SU-DHL-6 (cell line): ENCODE data around the gene AGAP1.
A peak's percentile ranks its signal among the peaks of the same experiment; 100 is the strongest.

Source experiments
- H2AFZ ChIP-seq: fragments of 200-600 bp; sonication (generic); 2 replicates; pipeline ENCODE4 v1.6.1; 2014; ENCODE audit warnings: low read depth, mild to moderate bottlenecking, moderate library complexity, mixed read lengths, antibody characterized with exemption, low read length; ENCODE audit not compliant: severe bottlenecking
- H3F3A ChIP-seq: fragments of 200-600 bp; shearing (Covaris generic); 2 replicates; pipeline ENCODE4 v1.6.0; 2016; ENCODE audit warnings: antibody characterized with exemption, mild to moderate bottlenecking; ENCODE audit not compliant: insufficient read depth
- H3K27ac ChIP-seq: fragments of 200-600 bp; sonication (generic); 2 replicates; pipeline ENCODE4 v1.5.1; 2016; ENCODE audit warnings: low read depth, mild to moderate bottlenecking, low read length, moderate library complexity, mixed read lengths
- H3K27me3 ChIP-seq: fragments of 200-600 bp; sonication (generic), shearing (Covaris generic); 2 replicates; pipeline ENCODE4 v1.6.0; 2014; ENCODE audit warnings: mild to moderate bottlenecking, low read length
- H3K36me3 ChIP-seq: fragments of 200-600 bp; sonication (generic); 2 replicates; pipeline ENCODE4 v1.6.1; 2014; ENCODE audit warnings: mild to moderate bottlenecking, low read length, mixed read lengths
- H3K4me2 ChIP-seq: fragments of 300-600, 200-600 bp; shearing (Covaris generic), sonication (generic); 2 replicates; pipeline ENCODE4 v1.6.0; 2014; ENCODE audit warnings: low read length, low read depth, mild to moderate bottlenecking; ENCODE audit not compliant: poor library complexity, severe bottlenecking
- H3K4me3 ChIP-seq: fragments of 200-600 bp; sonication (generic); 2 replicates; pipeline ENCODE4 v1.5.1; 2014; ENCODE audit warnings: antibody characterized with exemption, low read length, mild to moderate bottlenecking, mixed read lengths; ENCODE audit not compliant: insufficient read depth, poor library complexity, severe bottlenecking
- H3K79me2 ChIP-seq: fragments of 200-600 bp; sonication (generic); 2 replicates; pipeline ENCODE4 v1.6.1; 2014; ENCODE audit warnings: mild to moderate bottlenecking, low read length, moderate library complexity; ENCODE audit not compliant: insufficient read depth
- H3K9ac ChIP-seq: fragments of 200-600 bp; sonication (generic); 2 replicates; pipeline ENCODE4 v1.7.0; 2014; ENCODE audit warnings: mild to moderate bottlenecking, low read length
- H3K9me2 ChIP-seq: fragments of 200-600 bp; sonication (generic); replicated peaks from 2 replicates; pipeline ENCODE4 v1.6.1; 2014; ENCODE audit warnings: low read length; ENCODE audit not compliant: insufficient read depth
- H3K9me3 ChIP-seq: fragments of 200-600 bp; sonication (generic); 2 replicates; pipeline ENCODE4 v1.6.1; 2014; ENCODE audit warnings: low read length, mixed read lengths; ENCODE audit not compliant: insufficient read depth
- H4K20me1 ChIP-seq: fragments of 200-600 bp; sonication (generic); 2 replicates; pipeline ENCODE4 v1.6.1; 2014; ENCODE audit warnings: low read depth, mild to moderate bottlenecking, antibody characterized with exemption, low read length, moderate library complexity, mixed read lengths
- CTCF ChIP-seq: fragments of 200-600 bp; sonication (generic); IDR thresholded peaks from one replicate; pipeline ENCODE4 v1.5.1; 2017; ENCODE audit warnings: antibody characterized with exemption, mild to moderate bottlenecking, low read length, moderate library complexity; ENCODE audit not compliant: insufficient read depth, poor library complexity, severe bottlenecking
- EZH2phosphoT487 ChIP-seq: fragments of 200-600 bp; sonication (generic), shearing (Covaris generic); conservative IDR thresholded peaks from 2 replicates; pipeline ENCODE4 v1.6.1; 2018; ENCODE audit warnings: mild to moderate bottlenecking, antibody characterized with exemption, low read length, moderate library complexity, mixed read lengths

AGAP1 gene

GRCh38 chr2:235591921-235592320, 98.1 kb downstream of the AGAP1 start:
- H3K4me2 ChIP-seq = no peak overlapping the region

GRCh38 chr2:235592430-235592829, 98.6 kb downstream of the AGAP1 start:
- Histone ChIP-seq H2AFZ (no peak overlapping the region), H3K27me3 (no peaks in the 10 kb centered on the region), H3K9me2 (no peaks in the 10 kb centered on the region), H3K36me3 (no peaks in the 10 kb centered on the region), H3K27ac (no peak overlapping the region), H3K4me3 (no peak overlapping the region), H4K20me1 (no peaks in the 10 kb centered on the region), H3K9ac (no peak overlapping the region), H3K4me2 (no peak overlapping the region), H3K79me2 (no peaks in the 10 kb centered on the region), H3F3A (no peaks in the 10 kb centered on the region), H3K9me3 (no peaks in the 10 kb centered on the region)
- TF ChIP-seq EZH2phosphoT487 (no peak), CTCF (no peak)

More at GRCh38 chr2:235591921-235592320, 98.1 kb downstream of the AGAP1 start:
- H3K36me3 ChIP-seq = no peaks in the 10 kb centered on the region
- H3F3A ChIP-seq = no peaks in the 10 kb centered on the region
- H3K79me2 ChIP-seq = no peaks in the 10 kb centered on the region
- no peak overlapping the region for H2AFZ ChIP-seq
- no peaks in the 10 kb centered on the region for H3K27me3 ChIP-seq
- H4K20me1 ChIP-seq = no peaks in the 10 kb centered on the region
- H3K9me2 ChIP-seq = no peaks in the 10 kb centered on the region
- TF ChIP-seq EZH2phosphoT487 (no peak), CTCF (no peak)
- no peak overlapping the region for H3K4me3 ChIP-seq
- H3K27ac ChIP-seq = no peak overlapping the region
- H3K9ac ChIP-seq = no peak overlapping the region
- no peaks in the 10 kb centered on the region for H3K9me3 ChIP-seq

- Histone ChIP-seq H3K4me3 (no peak overlapping the region), H4K20me1 (no peaks in the 10 kb centered on the region), H3K9ac (no peak overlapping the region), H3F3A (no peaks in the 10 kb centered on the region), H3K4me2 (no peak overlapping the region), H3K27ac (no peak overlapping the region), H3K27me3 (no peaks in the 10 kb centered on the region), H3K9me3 (no peaks in the 10 kb centered on the region), H2AFZ (no peak overlapping the region), H3K9me2 (no peaks in the 10 kb centered on the region), H3K36me3 (no peaks in the 10 kb centered on the region), H3K79me2 (no peaks in the 10 kb centered on the region)
- TF ChIP-seq EZH2phosphoT487 (no peak), CTCF (no peak)
These were observed 99.0 kb downstream of the AGAP1 start for GRCh38 chr2:235592836-235593235.

GRCh38 chr2:235594041-235594440, 100.2 kb downstream of the AGAP1 start:
- peak; percentile 49 for TF ChIP-seq CTCF
- TF ChIP-seq EZH2phosphoT487 = no peak
- Histone ChIP-seq H3K9me2 (no peaks in the 10 kb centered on the region), H3K27me3 (no peaks in the 10 kb centered on the region), H3K36me3 (no peaks in the 10 kb centered on the region), H3K9me3 (no peaks in the 10 kb centered on the region), H3K27ac (no peak overlapping the region), H3K4me2 (no peak overlapping the region), H3K9ac (no peak overlapping the region), H4K20me1 (no peaks in the 10 kb centered on the region), H3K4me3 (no peak overlapping the region), H3F3A (no peaks in the 10 kb centered on the region), H2AFZ (no peak overlapping the region), H3K79me2 (no peaks in the 10 kb centered on the region)
